Epithelial cell of umbilical artery (primary cell): ENCODE data around the gene CEP104. TPM values are rescaled to one million over a fixed set of nuclear protein-coding genes. Genes with fewer than 3 reads are reported as not detected.

Source experiments
- total RNA-seq: library from RNA; depleted of rRNA; stranded (reverse); fragments of >200 nt; gene quantifications from 2 replicates; pipeline ENCODE4 v1.2.3, GENCODE V29; 2014

Gene CEP104
- 17.8 and 18.8 TPM in 2 replicates for total RNA-seq

GRCh38 chr1:3856923-3857790 is at the start of gene CEP104, which contains the start of gene DFFB:
CEP104 (minus strand) TSS chr1:3857211; CDS start chr1:3852407, 4,804 bp downstream.
DFFB (plus strand) TSS chr1:3857476; CDS start chr1:3857604, 128 bp downstream.

GRCh38 chr1:3900150-3900968 is 43.3 kb upstream of the CEP104 start, which contains the start of gene C1orf174:
C1orf174 (minus strand) TSS chr1:3900272; CDS start chr1:3900186, 86 bp downstream.

GRCh38 chr1:3796215-3797061 is 60.6 kb downstream of the CEP104 start, which contains the start of gene LRRC47:
LRRC47 (minus strand) TSS chr1:3796498; CDS start chr1:3796476, 22 bp downstream.

GRCh38 chr1:3772715-3773571 is 84.1 kb downstream of the CEP104 start, which contains the start of gene SMIM1:
SMIM1 (plus strand) TSS chr1:3772749; CDS start chr1:3775374, 2,625 bp downstream.

Other genes starting within 250 kb of the CEP104 start
- gene MEGF6, start 245.7 kb downstream of the CEP104 start, total RNA-seq = 9.9 and 19.8 TPM in 2 replicates
- gene TPRG1L, start 232.2 kb downstream of the CEP104 start, total RNA-seq = 18.2 and 22.9 TPM in 2 replicates
- gene WRAP73, start 207.1 kb downstream of the CEP104 start, total RNA-seq = 18.7 and 23.4 TPM in 2 replicates
- under 0.01 TPM in 1 of 2 replicates, not detected in the other for gene TP73, start 204.7 kb downstream of the CEP104 start, total RNA-seq
- not detected in 2 replicates for gene CCDC27, start 104.8 kb downstream of the CEP104 start, total RNA-seq
- 3.2 TPM in 1 of 2 replicates, not detected in the other for gene SMIM1, start 84.5 kb downstream of the CEP104 start, total RNA-seq
- 33.8 and 35.7 TPM in 2 replicates for gene LRRC47, start 60.7 kb downstream of the CEP104 start, total RNA-seq
- 13.3 and 16.9 TPM in 2 replicates for gene DFFB, start 265 bp upstream of the CEP104 start, total RNA-seq
- gene C1orf174, start 43.1 kb upstream of the CEP104 start, total RNA-seq = 42.9 and 44.7 TPM in 2 replicates